Gastrocnemius medialis (tissue), 4 donors: Measurements from ENCODE around the gene TCP10L.

ENCODE experiments used
- CTCF ChIP-seq, 5 experiments: fragments of 450-650 bp in 3 of 5; fragments of 200-600 bp in 2 of 5; sonication (generic) in 2 of 5; IDR thresholded peaks in 4 of 5; conservative IDR thresholded peaks in 1 of 5; 1 replicate in 4 of 5; 2 replicates in 1 of 5; pipeline ENCODE4 v1.5.1; 2016 to 2019; ENCODE audit warnings: antibody characterized with exemption in 5 of 5, mild to moderate bottlenecking in 3 of 5, moderate library complexity in 3 of 5
- POLR2A ChIP-seq, 2 donors: fragments of 450-650 bp; IDR thresholded peaks; one replicate each; pipeline ENCODE4 v1.6.1; 2017; ENCODE audit warnings: antibody characterized with exemption in 2 of 2, mild to moderate bottlenecking in 2 of 2, moderate library complexity in 2 of 2

GRCh38 chr21:32592929-32593502 is 7.7 kb upstream of the TCP10L start:
- TF ChIP-seq CTCF (IDR thresholded peaks at IDR 0.05 in 4 of 5, conservative IDR thresholded peaks at IDR 0.05 in 1 of 5): no peak
- no peak for TF ChIP-seq POLR2A (IDR thresholded peaks at IDR 0.05)
